Right lobe of liver (tissue), 6 donors: Measurements from ENCODE around the gene RTL5. TPM values are rescaled to one million over a fixed set of nuclear protein-coding genes. Genes with fewer than 3 reads are reported as not detected.

ENCODE experiments used
- ATAC-seq, 4 donors: fragments of 200-7000 bp; cut with Tn5 transposase; one replicate each; pipeline ENCODE4 v1.9.1; 2020; ENCODE audit warnings: mild to moderate bottlenecking in 4 of 4, moderate library complexity in 4 of 4
- DNase-seq, 3 donors: peaks; one replicate each; pipeline ENCODE4 v3.0.0-alpha.2; 2020
- H3K27ac ChIP-seq, 3 donors: fragments of 200-600 bp; one replicate each; pipeline ENCODE4 v1.8.0; 2022
- H3K27me3 ChIP-seq, 2 donors: fragments of 200-600 bp; one replicate each; pipeline ENCODE4 v1.8.0; 2022
- H3K36me3 ChIP-seq, 4 donors: fragments of 200-600 bp; sonication (generic) in 1 of 4; one replicate each; pipeline versions ENCODE4 v1.5.1 to v1.8.0; 2017 to 2022; ENCODE audit warnings: control low read depth in 1 of 4
- H3K4me1 ChIP-seq, 4 donors: fragments of 200-600 bp; sonication (generic) in 1 of 4; one replicate each; pipeline versions ENCODE4 v1.5.1 to v1.8.0; 2017 to 2022; ENCODE audit warnings: control low read depth in 1 of 4
- H3K4me3 ChIP-seq, 3 donors: fragments of 200-600 bp; one replicate each; pipeline ENCODE4 v1.8.0; 2022
- H3K9me3 ChIP-seq, 4 donors: fragments of 200-600 bp; sonication (generic) in 1 of 4; one replicate each; pipeline versions ENCODE4 v1.5.1 to v1.8.0; 2017 to 2022; ENCODE audit warnings: control low read depth in 1 of 4
- CTCF ChIP-seq, 4 donors: fragments of 200-600 bp in 3 of 4; fragments of 450-650 bp in 1 of 4; IDR thresholded peaks; one replicate each; pipeline versions ENCODE4 v1.5.1 to v1.8.0; 2016 to 2022; ENCODE audit warnings: antibody characterized with exemption in 4 of 4, mild to moderate bottlenecking in 2 of 4
- POLR2A ChIP-seq: fragments of 450-650 bp; IDR thresholded peaks from one replicate; pipeline ENCODE4 v1.6.1; 2017; ENCODE audit warnings: antibody characterized with exemption, mild to moderate bottlenecking
- WGBS: methylation state at CpG from one replicate; pipeline ENCODE4 v1.1.6; 2018; ENCODE audit warnings: low coverage, low lambda C conversion rate; ENCODE audit not compliant: insufficient coverage; ENCODE audit errors: missing lambda C conversion rate; 5-methylcytosine and 5-hydroxymethylcytosine counted together
- intact Hi-C, 2 donors: fragments of 100-400 bp; cut with DNase I; formaldehyde crosslinking; loops; one replicate each; pipeline versions ENCODE4 v1.11.2 to v1.14.1; 2022
- total RNA-seq, 6 experiments: library from RNA; depleted of rRNA in 2 of 6; stranded (reverse); fragments of >200 nt in 2 of 6; fragmentation: NEBNext Ultra II Directional in 3 of 6; extraction: Animal tissue kit (Norgen Biotek cat#: 25700) in 3 of 6; gene quantifications; one replicate each; pipeline versions ENCODE4 v1.1.0 to v1.2.4, GENCODE V29; 2016 to 2023
- donor health status: DM: no; HTN: yes; CAD: no.
- donor health status: DM: no; HTN: no; CAD: no.
- donor health status: DM: no; HTN: no; CAD: no.
- donor health status: DM: no; HTN: yes; CAD: no.
- donor health status: DM: no; HTN: yes; CAD: no.

The RTL5 gene
- total RNA-seq, 6 experiments from 2014 or later: 1.2 to 4.1 (median 2.5) TPM

GRCh38 chrX:72107320-72107719 lies 24.4 kb downstream of the RTL5 start:
- ATAC-seq (peak; percentile 82 to 91 (median 88)), DNase-seq (peak in 2 of 3 donors; percentile 51 to 64)
- Histone ChIP-seq H3K9me3 (no peaks in the 10 kb centered on the region), H3K4me1 (peaks cover 0 to 8% (median 3%) of the 10 kb centered on the region in 4 donors), H3K4me3 (no peak overlapping the region), H3K27me3 (no peaks in the 10 kb centered on the region), H3K36me3 (no peaks in the 10 kb centered on the region), H3K27ac (peak overlapping the region in 1 of 3 donors; percentile 29)
- TF ChIP-seq CTCF (IDR thresholded peaks at IDR 0.05) (no peak), POLR2A (no peak)
- WGBS: 29% methylated on average over 5 of the region's 6 CpGs
- intact Hi-C loops: no loop called here

GRCh38 chrX:72105436-72105835 lies 26.3 kb downstream of the RTL5 start:
- no peak overlapping the region for H3K4me3 ChIP-seq
- intact Hi-C loops: no loop called here
- H3K36me3 ChIP-seq: no peaks in the 10 kb centered on the region
- ATAC-seq: no peak
- no peaks in the 10 kb centered on the region for H3K9me3 ChIP-seq
- no peak for TF ChIP-seq POLR2A
- no peak for TF ChIP-seq CTCF (IDR thresholded peaks at IDR 0.05)
- no peak overlapping the region for H3K27ac ChIP-seq
- 75% methylated on average over 6 of the region's 6 CpGs for WGBS
- no peak for DNase-seq
- peaks cover 0 to 8% (median 3%) of the 10 kb centered on the region in 4 donors for H3K4me1 ChIP-seq
- H3K27me3 ChIP-seq: no peaks in the 10 kb centered on the region

GRCh38 chrX:72102760-72103159 lies 29.0 kb downstream of the RTL5 start:
- Histone ChIP-seq H3K4me1 (peaks cover 0 to 8% (median 3%) of the 10 kb centered on the region in 4 donors), H3K27ac (peak overlapping the region in 2 of 3 donors; percentile 38 to 50), H3K27me3 (no peaks in the 10 kb centered on the region), H3K4me3 (no peak overlapping the region), H3K36me3 (no peaks in the 10 kb centered on the region), H3K9me3 (no peaks in the 10 kb centered on the region)
- 15% methylated on average over 2 of the region's 4 CpGs for WGBS
- intact Hi-C loops: no loop called here
- ATAC-seq: peak; percentile 77 to 95 (median 80)
- peak in 1 of 3 donors; percentile 66 for DNase-seq
- TF ChIP-seq POLR2A (peak; percentile 26), CTCF (IDR thresholded peaks at IDR 0.05) (no peak)

GRCh38 chrX:72102126-72102525 lies 29.6 kb downstream of the RTL5 start:
- intact Hi-C loops: no loop called here
- no peaks in the 10 kb centered on the region for H3K36me3 ChIP-seq
- DNase-seq (no peak), ATAC-seq (no peak)
- 50% methylated on average over 2 of the region's 2 CpGs for WGBS
- H3K9me3 ChIP-seq: no peaks in the 10 kb centered on the region
- no peaks in the 10 kb centered on the region for H3K27me3 ChIP-seq
- H3K4me3 ChIP-seq: no peak overlapping the region
- TF ChIP-seq CTCF (IDR thresholded peaks at IDR 0.05) (no peak), POLR2A (no peak)
- H3K4me1 ChIP-seq: peaks cover 0 to 8% (median 3%) of the 10 kb centered on the region in 4 donors
- peak overlapping the region in 1 of 3 donors; percentile 50 for H3K27ac ChIP-seq

- Histone ChIP-seq H3K4me1 (peaks cover 0 to 8% (median 3%) of the 10 kb centered on the region in 4 donors), H3K36me3 (no peaks in the 10 kb centered on the region), H3K9me3 (no peaks in the 10 kb centered on the region), H3K4me3 (no peak overlapping the region), H3K27me3 (no peaks in the 10 kb centered on the region), H3K27ac (no peak overlapping the region)
- ATAC-seq (no peak), DNase-seq (no peak)
- intact Hi-C loops: no loop called here
- WGBS: 20% methylated on average over 2 of the region's 4 CpGs
- no peak for TF ChIP-seq POLR2A
- no peak for TF ChIP-seq CTCF (IDR thresholded peaks at IDR 0.05)
These were observed 30.1 kb downstream of the RTL5 start for GRCh38 chrX:72101597-72102037.
